Neutrophil (primary cell): ENCODE data around the gene GK.
A peak's percentile ranks its signal among the peaks of the same experiment; 100 is the strongest.

Experiments
- H3K27ac ChIP-seq: fragments of 200-600 bp; sonication (generic); 2 replicates; pipeline ENCODE4 v1.5.1; 2016; ENCODE audit warnings: mild to moderate bottlenecking, moderate library complexity
- H3K27me3 ChIP-seq: fragments of 200-600 bp; sonication (generic); 2 replicates; pipeline ENCODE4 v1.6.0; 2016; ENCODE audit warnings: mild to moderate bottlenecking
- H3K36me3 ChIP-seq: fragments of 200-600 bp; sonication (generic); 2 replicates; pipeline ENCODE4 v1.5.1; 2017
- H3K4me1 ChIP-seq, 2 experiments: fragments of 200-600 bp in 1 of 2; sonication (generic) in 1 of 2; 1 replicate in 1 of 2; 2 replicates in 1 of 2; pipeline versions ENCODE4 v1.5.1 to v1.6.1; 2013 to 2016; ENCODE audit warnings: low read depth in 1 of 2, low read length in 1 of 2, mild to moderate bottlenecking in 1 of 2, moderate library complexity in 1 of 2; ENCODE audit not compliant: control insufficient read depth in 1 of 2, insufficient read depth in 1 of 2
- H3K4me3 ChIP-seq, 2 experiments: fragments of 200-600 bp in 1 of 2; sonication (generic) in 1 of 2; 1 replicate in 1 of 2; 2 replicates in 1 of 2; pipeline ENCODE4 v1.5.1; 2013 to 2016; ENCODE audit warnings: low read depth in 1 of 2, low read length in 1 of 2, mild to moderate bottlenecking in 1 of 2, moderate library complexity in 1 of 2
- H3K9me3 ChIP-seq: fragments of 200-600 bp; sonication (generic); 2 replicates; pipeline ENCODE4 v1.5.1; 2016
- CTCF ChIP-seq: fragments of 200-600 bp; sonication (generic); IDR thresholded peaks from 2 replicates; pipeline ENCODE4 v1.5.1; 2016; ENCODE audit warnings: antibody characterized with exemption

Gene GK

DNA sequence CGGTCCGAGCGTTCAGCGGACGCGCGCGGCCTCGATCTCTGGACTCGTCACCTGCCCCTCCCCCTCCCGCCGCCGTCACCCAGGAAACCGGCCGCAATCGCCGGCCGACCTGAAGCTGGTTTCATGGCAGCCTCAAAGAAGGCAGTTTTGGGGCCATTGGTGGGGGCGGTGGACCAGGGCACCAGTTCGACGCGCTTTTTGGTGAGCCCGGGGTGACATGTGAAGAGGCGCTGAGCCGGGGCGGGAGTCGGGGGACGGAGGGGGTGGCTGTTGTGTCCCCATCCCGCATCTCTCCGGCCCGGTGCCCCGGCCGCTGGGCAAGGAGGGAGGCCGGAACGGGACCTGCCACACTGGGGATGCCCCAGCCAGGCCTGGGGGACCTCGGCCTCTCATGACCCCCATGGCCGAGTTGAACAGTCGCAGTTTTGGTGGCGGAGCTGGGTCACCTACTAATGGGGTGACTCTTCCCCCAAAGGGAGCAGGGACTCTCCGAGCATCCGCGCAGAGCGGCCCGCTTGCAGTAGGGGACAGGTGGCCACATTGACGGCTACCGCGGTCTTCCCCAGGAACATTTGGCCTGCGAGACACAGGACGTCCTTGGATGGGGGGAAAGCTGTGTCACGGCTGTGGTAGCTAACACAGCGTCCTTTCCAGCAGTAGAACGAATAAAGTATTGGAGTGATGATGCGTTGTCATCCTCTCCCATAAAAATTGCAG lies at the start of gene GK:
GK (plus strand) TSS at position 9 of the 717 bp plus-strand sequence; CDS start at position 124, 115 bp downstream.
- peak within 1 kb of the TSS; percentile 68 to 91 for H3K4me3 ChIP-seq
- H3K4me1 ChIP-seq, result peaks cover 33 to 65% of the 10 kb centered on the region in 2 experiments
- H3K36me3 ChIP-seq, result no peaks in the 10 kb centered on the region
- H3K27ac ChIP-seq, result peak within 1 kb of the TSS; percentile 99
- no peaks in the 10 kb centered on the region for H3K27me3 ChIP-seq
- TF ChIP-seq CTCF, result no peak
- no peaks in the 10 kb centered on the region for H3K9me3 ChIP-seq

GRCh38 chrX:30607155-30607554 lies 46.1 kb upstream of the GK start:
- no peak overlapping the region for H3K27ac ChIP-seq
- H3K4me1 ChIP-seq, result peaks cover 8 to 15% of the 10 kb centered on the region in 2 experiments
- H3K27me3 ChIP-seq, result no peaks in the 10 kb centered on the region
- H3K9me3 ChIP-seq, result no peaks in the 10 kb centered on the region
- no peak for TF ChIP-seq CTCF
- no peaks in the 10 kb centered on the region for H3K36me3 ChIP-seq
- H3K4me3 ChIP-seq, result no peak overlapping the region

- Histone ChIP-seq H3K27me3 (no peaks in the 10 kb centered on the region), H3K4me3 (no peak overlapping the region), H3K36me3 (no peaks in the 10 kb centered on the region), H3K9me3 (no peaks in the 10 kb centered on the region), H3K27ac (no peak overlapping the region), H3K4me1 (peaks cover 23 to 33% of the 10 kb centered on the region in 2 experiments)
- TF ChIP-seq CTCF, result no peak
These were observed 43.2 kb upstream of the GK start for GRCh38 chrX:30610026-30610425.

DNA sequence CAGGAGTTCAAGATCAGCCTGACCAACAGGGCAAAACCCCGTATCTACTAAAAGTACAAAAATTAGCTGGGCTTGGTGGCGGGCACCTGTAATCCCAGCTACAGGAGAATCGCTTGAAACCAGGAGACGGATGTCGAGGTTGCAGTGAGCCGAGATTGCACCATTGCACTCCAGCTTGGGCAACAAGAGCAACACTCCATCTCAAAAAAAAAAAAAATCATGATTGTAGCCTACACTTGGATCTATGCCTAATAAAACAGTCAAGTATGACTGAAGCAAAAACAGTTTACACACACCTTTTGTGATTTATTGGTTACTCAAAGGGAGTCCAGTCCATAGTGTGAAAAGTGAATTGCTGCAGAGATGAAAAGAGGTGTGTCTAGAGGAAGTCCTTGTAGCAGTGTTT lies 41.0 kb upstream of the GK start:
- TF ChIP-seq CTCF, result no peak
- Histone ChIP-seq H3K36me3 (no peaks in the 10 kb centered on the region), H3K27me3 (no peaks in the 10 kb centered on the region), H3K27ac (peak overlapping the region; percentile 87), H3K9me3 (no peaks in the 10 kb centered on the region), H3K4me3 (peak overlapping the region; percentile 49 to 60), H3K4me1 (peaks cover 23 to 33% of the 10 kb centered on the region in 2 experiments)

- Histone ChIP-seq H3K36me3 (no peaks in the 10 kb centered on the region), H3K4me1 (peaks cover 23 to 33% of the 10 kb centered on the region in 2 experiments), H3K9me3 (no peaks in the 10 kb centered on the region), H3K27me3 (no peaks in the 10 kb centered on the region), H3K27ac (peak overlapping the region; percentile 87), H3K4me3 (peak overlapping the region; percentile 49 to 60)
- no peak for TF ChIP-seq CTCF
These were observed 39.5 kb upstream of the GK start for GRCh38 chrX:30613721-30614120.
